H1 (cell line): Measurements from ENCODE around the gene C1QTNF1. TPM values are rescaled to one million over a fixed set of nuclear protein-coding genes. Genes with fewer than 3 reads are reported as not detected.

ENCODE experiments used
- RAD21 ChIP-seq, 2 experiments: IDR thresholded peaks in 1 of 2; conservative IDR thresholded peaks in 1 of 2; 2 replicates each; pipeline ENCODE4 v1.6.1; 2011; ENCODE audit warnings: low read depth in 2 of 2, low read length in 2 of 2, improper control_type of control experiment in 1 of 2, inconsistent platforms in 1 of 2, mild to moderate bottlenecking in 1 of 2, moderate library complexity in 1 of 2
- TCF12 ChIP-seq: IDR thresholded peaks from 2 replicates; pipeline ENCODE4 v1.6.1; 2011; ENCODE audit warnings: low read depth, mild to moderate bottlenecking, low read length
- polyA plus RNA-seq, 7 experiments: library from polyadenylated mRNA; depleted of rRNA in 3 of 7; stranded (reverse) in 5 of 7; unstranded in 2 of 7; fragments of >200 nt in 5 of 7; fragments of 200-250 nt in 2 of 7; gene quantifications; 1 replicate in 5 of 7; 2 replicates in 1 of 7; 4 replicates in 1 of 7; pipeline versions ENCODE4 v1.2.1 to v1.2.3, GENCODE V29; 2011 to 2013; ENCODE audit warnings: missing spikeins in 2 of 7, mixed read lengths in 2 of 7
- total RNA-seq: library from RNA; stranded (reverse); fragmentation: NEBNext Ultra II Directional; extraction: Animal tissue kit (Norgen Biotek cat#: 25700); gene quantifications from 2 replicates; pipeline ENCODE4 v1.2.1, GENCODE V29; 2021
- TF ChIP-seq, protein P1 (sequence below), 3 experiments: IDR thresholded peaks; 1 replicate in 2 of 3; 2 replicates in 1 of 3; pipeline versions ENCODE4 v1.5.1 to v1.6.1; 2011; ENCODE audit warnings: low read length in 3 of 3, mild to moderate bottlenecking in 3 of 3, inconsistent platforms in 2 of 3, low read depth in 1 of 3, moderate library complexity in 1 of 3; ENCODE audit not compliant: insufficient read depth in 1 of 3; ENCODE audit errors: control extremely low read depth in 1 of 3

Gene C1QTNF1
- total and polyA plus RNA-seq, 2 of the 8 experiments (the other 6 are each of a cell fraction or from before 2014, with no cell fraction given): 1.5 to 2.5 TPM

DNA sequence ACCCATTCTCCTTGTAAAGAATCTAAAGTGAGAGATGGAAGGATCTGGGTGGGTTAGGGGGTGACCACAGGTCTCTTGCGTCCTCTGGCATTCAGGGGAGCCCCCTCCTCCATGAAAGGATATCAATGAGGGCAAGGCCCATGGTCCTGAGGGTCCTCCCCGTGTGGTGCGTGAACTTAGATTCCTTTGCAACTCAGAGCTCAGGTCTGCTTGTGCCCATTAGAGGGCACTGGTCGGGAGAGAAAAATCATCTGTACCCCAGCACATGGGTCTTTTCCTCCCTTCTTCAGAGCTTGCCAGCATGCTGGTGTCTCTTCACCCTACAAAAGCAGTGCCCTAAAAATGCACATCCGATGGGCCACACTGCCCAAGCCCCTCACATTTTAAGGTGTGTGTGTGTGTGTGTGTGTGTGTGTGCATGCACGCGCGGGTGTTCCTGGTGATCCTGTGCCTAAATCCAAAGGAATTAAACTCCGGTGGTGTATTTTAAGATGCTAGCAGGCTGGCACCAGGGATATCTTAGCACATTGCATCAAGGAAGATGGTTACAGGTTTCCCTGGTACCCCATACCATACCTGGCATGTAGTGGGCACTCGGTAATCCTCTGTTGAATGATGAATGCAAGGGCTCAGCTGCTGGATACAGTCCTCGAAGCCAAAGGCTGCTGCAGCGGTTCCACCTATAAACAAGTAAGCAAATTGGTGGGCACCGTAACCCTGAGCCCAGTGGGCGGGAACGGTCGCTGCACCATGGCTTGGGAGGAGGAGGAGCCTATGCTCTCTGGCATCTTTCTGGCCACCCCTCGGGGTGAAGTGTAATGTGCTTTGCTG, 4.7 kb downstream of the C1QTNF1 start (continued):
- TF ChIP-seq, protein P1, sequence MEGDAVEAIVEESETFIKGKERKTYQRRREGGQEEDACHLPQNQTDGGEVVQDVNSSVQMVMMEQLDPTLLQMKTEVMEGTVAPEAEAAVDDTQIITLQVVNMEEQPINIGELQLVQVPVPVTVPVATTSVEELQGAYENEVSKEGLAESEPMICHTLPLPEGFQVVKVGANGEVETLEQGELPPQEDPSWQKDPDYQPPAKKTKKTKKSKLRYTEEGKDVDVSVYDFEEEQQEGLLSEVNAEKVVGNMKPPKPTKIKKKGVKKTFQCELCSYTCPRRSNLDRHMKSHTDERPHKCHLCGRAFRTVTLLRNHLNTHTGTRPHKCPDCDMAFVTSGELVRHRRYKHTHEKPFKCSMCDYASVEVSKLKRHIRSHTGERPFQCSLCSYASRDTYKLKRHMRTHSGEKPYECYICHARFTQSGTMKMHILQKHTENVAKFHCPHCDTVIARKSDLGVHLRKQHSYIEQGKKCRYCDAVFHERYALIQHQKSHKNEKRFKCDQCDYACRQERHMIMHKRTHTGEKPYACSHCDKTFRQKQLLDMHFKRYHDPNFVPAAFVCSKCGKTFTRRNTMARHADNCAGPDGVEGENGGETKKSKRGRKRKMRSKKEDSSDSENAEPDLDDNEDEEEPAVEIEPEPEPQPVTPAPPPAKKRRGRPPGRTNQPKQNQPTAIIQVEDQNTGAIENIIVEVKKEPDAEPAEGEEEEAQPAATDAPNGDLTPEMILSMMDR (IDR thresholded peaks at IDR 0.05; ENCODE audit: control extremely low read depth in 1 of 3, insufficient read depth in 1 of 3, low read depth in 1 of 3, low read length in 3 of 3): peak; percentile 21 to 33 (median 24); a peak in 3 of 4 replicates
- TF ChIP-seq TCF12 (no peak), RAD21 (IDR thresholded peaks at IDR 0.05 in 1 of 2, conservative IDR thresholded peaks at IDR 0.05 in 1 of 2; ENCODE audit: low read depth in 2 of 2, low read length in 2 of 2) (peak in 1 of 2 experiments; percentile 16; a peak in 1 of 4 replicates)
